Measurements from ENCODE around the gene CD180. TPM values are rescaled to one million over a fixed set of nuclear protein-coding genes. Genes with fewer than 3 reads are reported as not detected.
A peak's percentile ranks its signal among the peaks of the same experiment; 100 is the strongest.

CD180 gene
- total and polyA plus RNA-seq, 9 of the 15 experiments (the other 6 are each of a cell fraction or from before 2014, with no cell fraction given), result 0.01 to 0.07 TPM; not detected in 7

- Histone ChIP-seq H2AFZ (ENCODE audit: low read depth, low read length) (no peak overlapping the region), H3K4me1 (replicated peaks in 1 of 2; ENCODE audit: control insufficient read depth in 2 of 2, insufficient read depth in 2 of 2, low read length in 2 of 2) (no peaks in the 10 kb centered on the region), H3K36me3 (ENCODE audit: control insufficient read depth, insufficient read depth, low read length) (no peaks in the 10 kb centered on the region), H3K4me3 (no peak overlapping the region), H3K9me3 (replicated peaks; ENCODE audit: control insufficient read depth, insufficient read depth, low read depth, low read length) (no peaks in the 10 kb centered on the region), H3K9me1 (ENCODE audit: control insufficient read depth, insufficient read depth, low read length) (no peaks in the 10 kb centered on the region), H3K9ac (ENCODE audit: insufficient read depth in 1 of 2, low read depth in 2 of 2, low read length in 2 of 2) (no peak overlapping the region), H3K27me3 (ENCODE audit: control insufficient read depth in 2 of 2, insufficient read depth in 2 of 2, low read length in 2 of 2) (no peaks in the 10 kb centered on the region), H3K4me2 (ENCODE audit: insufficient read depth, low read length) (no peak overlapping the region), H3K79me2 (ENCODE audit: control insufficient read depth, insufficient read depth, low read length) (no peaks in the 10 kb centered on the region), H3K27ac (ENCODE audit: extremely low read depth, low read depth, low read length) (no peak overlapping the region), H4K20me1 (replicated peaks; ENCODE audit: control insufficient read depth, insufficient read depth, low read length) (no peaks in the 10 kb centered on the region)
- intact Hi-C loops (cut with micrococcal nuclease), result loop anchor here (5.0 kb wide), 1 partner anchor 1027 kb away; no protein-coding TSS in a partner anchor
- ChIA-PET CTCF (ENCODE audit: low intra/inter-chr PET ratio) (interaction anchor here (0.5 to 1.7 kb wide), 6 partner anchors 696 to 1763 kb away, joined by 3 to 11 read pairs (median 4); no protein-coding TSS in a partner anchor), POLR2A (no interaction called here)
- in situ Hi-C loops (cut with MboI), result loop anchor here (10.0 kb wide), 1 partner anchor 1009 kb away; no protein-coding TSS in a partner anchor
- TF ChIP-seq CEBPG (CRISPR knock-in tag; IDR thresholded peaks at IDR 0.05) (no peak), CEBPG (tag; conservative IDR thresholded peaks at IDR 0.05 in 1 of 2, IDR thresholded peaks at IDR 0.05 in 1 of 2) (peak; percentile 46 to 77; a peak in 3 of 4 replicates), C11orf30 (IDR thresholded peaks at IDR 0.05; ENCODE audit: low read depth) (no peak), ZNF384 (IDR thresholded peaks at IDR 0.05; ENCODE audit: low read depth, low read length) (0 out of 2 replicates have a peak, but pooled peaks have one; percentile 8), ARID3A (IDR thresholded peaks at IDR 0.05; ENCODE audit: borderline replicate concordance, low read depth, low read length) (no peak), SPI1 (IDR thresholded peaks at IDR 0.05; ENCODE audit: borderline replicate concordance, low read depth, low read length) (no peak), BDP1 (IDR thresholded peaks at IDR 0.05; ENCODE audit: insufficient read depth, insufficient read length) (no peak), KLF1 (tag; IDR thresholded peaks at IDR 0.05) (no peak), SLC30A9 (CRISPR knock-in tag; IDR thresholded peaks at IDR 0.05) (no peak), ZNF3 (CRISPR knock-in tag; IDR thresholded peaks at IDR 0.05) (no peak)
- TF ChIP-seq, protein P1, sequence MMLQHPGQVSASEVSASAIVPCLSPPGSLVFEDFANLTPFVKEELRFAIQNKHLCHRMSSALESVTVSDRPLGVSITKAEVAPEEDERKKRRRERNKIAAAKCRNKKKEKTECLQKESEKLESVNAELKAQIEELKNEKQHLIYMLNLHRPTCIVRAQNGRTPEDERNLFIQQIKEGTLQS (IDR thresholded peaks at IDR 0.05), result 0 out of 2 replicates have a peak, but pooled peaks have one; percentile 17
- TF ChIP-seq, protein P1 (CRISPR knock-in tag; conservative IDR thresholded peaks at IDR 0.05), result no peak
- FAIRE-seq (no peak), DNase-seq (ENCODE audit: extremely low read depth in 1 of 4, low spot score in 3 of 4) (no peak), ATAC-seq (no peak)
- whole genome bisulfite sequencing (ENCODE audit: insufficient coverage, low coverage, missing lambda C conversion rate), result 0% methylated on average over 2 of the region's 3 CpGs
- no TSS peak for BruUV-seq (replicated peaks)
Observed at GRCh38 chr5:67245259-67245846, 48.8 kb upstream of the CD180 start.

Data from K562 (cell line).